Measurements from ENCODE around the gene RFT1.
"Not testable (repeated sequence)": the region's sequence is repeated elsewhere in the genome, so short reads cannot be mapped to it uniquely, and the experiment has no call there.

The RFT1 gene

GRCh38 chr3:53065841-53066480 lies 64.3 kb downstream of the RFT1 start:
- no peak for DNase-seq

- DNase-seq, result no peak
Observed at GRCh38 chr3:53062905-53063304, 67.3 kb downstream of the RFT1 start.

GRCh38 chr3:53056442-53056841 lies 73.8 kb downstream of the RFT1 start:
- no peak for DNase-seq

- DNase-seq, result not testable (repeated sequence)
Observed at GRCh38 chr3:53054233-53054632, 76.0 kb downstream of the RFT1 start.

- no peak for DNase-seq
Observed at GRCh38 chr3:53051929-53052328, 78.3 kb downstream of the RFT1 start.

- DNase-seq, result no peak
Observed at GRCh38 chr3:53049987-53050386, 80.2 kb downstream of the RFT1 start.

GRCh38 chr3:53046171-53047170 lies 83.8 kb downstream of the RFT1 start:
- DNase-seq, result peak; percentile 59

- DNase-seq, result peak; percentile 83
Observed at GRCh38 chr3:53045518-53046170, 84.6 kb downstream of the RFT1 start, which contains the start of gene SFMBT1. SFMBT1 (minus strand) TSS chr3:53046073; CDS start chr3:52969128, 76,945 bp downstream.

- peak; percentile 62 for DNase-seq
Observed at GRCh38 chr3:53044711-53045517, 85.3 kb downstream of the RFT1 start.

- no peak for DNase-seq
Observed at GRCh38 chr3:53044371-53044710, 85.9 kb downstream of the RFT1 start.

GRCh38 chr3:53043738-53044137 lies 86.5 kb downstream of the RFT1 start:
- no peak for DNase-seq

GRCh38 chr3:53042651-53043050 lies 87.6 kb downstream of the RFT1 start:
- DNase-seq, result no peak

- DNase-seq, result no peak
Observed at GRCh38 chr3:53040351-53040820, 89.8 kb downstream of the RFT1 start.

GRCh38 chr3:53039376-53039752 lies 90.9 kb downstream of the RFT1 start:
- no peak for DNase-seq

- DNase-seq, result no peak
Observed at GRCh38 chr3:53038679-53039375, 91.4 kb downstream of the RFT1 start.

All from right hindlimb (tissue), 1 donor.